ENCODE results near the gene HAO1.

GRCh38 chr20:7883741-7884140, 56.5 kb downstream of the HAO1 start:
- no peak for TF ChIP-seq CTCF (IDR thresholded peaks at IDR 0.05; ENCODE audit: poor library complexity)
- TF ChIP-seq EZH2 (IDR thresholded peaks at IDR 0.05; ENCODE audit: borderline replicate concordance) = no peak
- TF ChIP-seq EZH2phosphoT487 (IDR thresholded peaks at IDR 0.05; ENCODE audit: low read depth, severe bottlenecking, unreplicated experiment) = no peak
